ENCODE results near the gene JAG1. TPM values are rescaled to one million over a fixed set of nuclear protein-coding genes. Genes with fewer than 3 reads are reported as not detected.
"Not testable (repeated sequence)": the region's sequence is repeated elsewhere in the genome, so short reads cannot be mapped to it uniquely, and the experiment has no call there.

Gene JAG1
- total RNA-seq, 6 donors from 2014 or later = 37.7 to 57.4 (median 47.0) TPM

GRCh38 chr20:10619427-10619826 is 54.4 kb downstream of the JAG1 start:
- Histone ChIP-seq H3K4me1 (no peaks in the 10 kb centered on the region), H3K36me3 (no peaks in the 10 kb centered on the region), H3K4me3 (no peak overlapping the region), H3K27me3 (no peaks in the 10 kb centered on the region), H3K9me3 (no peaks in the 10 kb centered on the region), H3K27ac (no peak overlapping the region)
- WGBS, 2 donors = 85 to 88% methylated on average over 3 of the region's 3 CpGs
- TF ChIP-seq EP300 (IDR thresholded peaks at IDR 0.05) (no peak), POLR2AphosphoS5 (IDR thresholded peaks at IDR 0.05) (no peak), POLR2A (IDR thresholded peaks at IDR 0.05) (no peak)
- TF ChIP-seq, protein P1, sequence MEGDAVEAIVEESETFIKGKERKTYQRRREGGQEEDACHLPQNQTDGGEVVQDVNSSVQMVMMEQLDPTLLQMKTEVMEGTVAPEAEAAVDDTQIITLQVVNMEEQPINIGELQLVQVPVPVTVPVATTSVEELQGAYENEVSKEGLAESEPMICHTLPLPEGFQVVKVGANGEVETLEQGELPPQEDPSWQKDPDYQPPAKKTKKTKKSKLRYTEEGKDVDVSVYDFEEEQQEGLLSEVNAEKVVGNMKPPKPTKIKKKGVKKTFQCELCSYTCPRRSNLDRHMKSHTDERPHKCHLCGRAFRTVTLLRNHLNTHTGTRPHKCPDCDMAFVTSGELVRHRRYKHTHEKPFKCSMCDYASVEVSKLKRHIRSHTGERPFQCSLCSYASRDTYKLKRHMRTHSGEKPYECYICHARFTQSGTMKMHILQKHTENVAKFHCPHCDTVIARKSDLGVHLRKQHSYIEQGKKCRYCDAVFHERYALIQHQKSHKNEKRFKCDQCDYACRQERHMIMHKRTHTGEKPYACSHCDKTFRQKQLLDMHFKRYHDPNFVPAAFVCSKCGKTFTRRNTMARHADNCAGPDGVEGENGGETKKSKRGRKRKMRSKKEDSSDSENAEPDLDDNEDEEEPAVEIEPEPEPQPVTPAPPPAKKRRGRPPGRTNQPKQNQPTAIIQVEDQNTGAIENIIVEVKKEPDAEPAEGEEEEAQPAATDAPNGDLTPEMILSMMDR (IDR thresholded peaks at IDR 0.05) = no peak
- DNase-seq (no peak), ATAC-seq (ENCODE audit: low FRiP score in 2 of 2) (peak in 1 of 2 donors; percentile 51)

DNA sequence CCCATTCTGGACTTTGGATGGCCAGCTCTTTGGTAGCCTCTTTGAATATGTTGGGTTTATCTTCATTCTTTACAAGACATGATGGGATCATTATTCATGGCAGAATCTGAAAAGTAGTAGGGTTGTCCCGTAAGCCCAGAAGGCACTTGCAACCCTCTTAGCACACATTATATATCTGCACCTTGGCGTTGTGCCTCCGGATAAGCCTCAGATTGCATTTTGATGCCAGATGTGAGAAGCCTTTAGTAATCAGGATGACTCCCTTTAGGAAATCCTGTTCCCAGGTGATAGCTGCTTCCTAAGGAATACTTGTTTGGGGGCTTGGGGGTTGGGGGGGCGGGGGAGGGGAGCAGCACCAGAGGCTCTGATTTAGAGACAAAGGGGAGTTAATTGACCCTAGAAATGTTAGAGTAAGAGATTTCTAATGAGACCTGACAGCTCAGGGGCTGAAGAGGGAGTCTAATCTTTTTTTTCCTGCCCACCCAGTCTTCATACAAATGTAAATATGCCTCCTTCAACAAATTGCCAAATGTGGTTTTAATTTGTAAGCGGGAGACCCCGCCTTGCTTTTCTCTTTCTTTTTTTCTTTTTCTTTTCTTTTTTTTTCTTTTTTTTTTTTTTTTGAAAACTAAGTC is 55.1 kb downstream of the JAG1 start:
- Histone ChIP-seq H3K4me3 (no peak overlapping the region), H3K36me3 (no peaks in the 10 kb centered on the region), H3K4me1 (no peaks in the 10 kb centered on the region), H3K9me3 (no peaks in the 10 kb centered on the region), H3K27ac (no peak overlapping the region), H3K27me3 (no peaks in the 10 kb centered on the region)
- TF ChIP-seq POLR2A (IDR thresholded peaks at IDR 0.05) (no peak), POLR2AphosphoS5 (IDR thresholded peaks at IDR 0.05) (no peak), EP300 (IDR thresholded peaks at IDR 0.05) (no peak)
- TF ChIP-seq, protein P1 (IDR thresholded peaks at IDR 0.05) = no peak
- 89 to 96% methylated on average over 6 of the region's 6 CpGs for WGBS, 2 donors
- DNase-seq (no peak), ATAC-seq (ENCODE audit: low FRiP score in 2 of 2) (no peak)

DNA sequence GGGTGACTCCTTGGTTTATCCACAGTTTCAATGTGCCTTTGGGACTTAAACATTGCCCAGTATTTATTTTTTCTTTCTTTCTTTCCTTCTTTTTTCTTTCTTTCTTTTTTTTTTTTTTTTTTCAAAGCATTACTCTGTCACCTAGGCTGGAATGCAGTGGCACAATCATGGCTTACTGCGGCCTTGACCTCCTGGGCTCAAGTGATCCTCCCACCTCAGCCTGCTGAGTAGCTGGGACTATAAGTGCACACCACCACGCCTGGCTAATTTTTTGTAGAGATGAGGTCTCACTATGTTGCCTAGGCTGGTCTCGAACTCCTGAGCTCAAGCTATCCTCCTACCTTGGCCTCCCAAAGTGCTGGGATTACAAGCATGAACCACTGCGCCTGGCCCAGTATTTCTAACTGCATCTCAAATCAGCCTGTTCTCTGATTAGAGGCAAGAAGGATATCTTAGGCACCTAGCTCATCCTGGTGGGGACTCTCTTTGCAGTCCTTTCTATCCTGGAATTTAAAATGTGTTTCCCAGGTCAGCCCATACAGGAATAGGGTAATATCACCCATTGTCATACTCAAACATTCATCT is 56.2 kb downstream of the JAG1 start:
- not testable (repeated sequence) for H3K27me3 ChIP-seq; H3K36me3 ChIP-seq; H3K4me1 ChIP-seq; H3K9me3 ChIP-seq; ATAC-seq (ENCODE audit: low FRiP score in 2 of 2); H3K27ac ChIP-seq; H3K4me3 ChIP-seq; DNase-seq
- 96 to 100% methylated on average over 4 of the region's 4 CpGs for WGBS, 2 donors

GRCh38 chr20:10616212-10616611 is 57.6 kb downstream of the JAG1 start:
- Histone ChIP-seq H3K4me3 (no peak overlapping the region), H3K4me1 (no peaks in the 10 kb centered on the region), H3K27ac (no peak overlapping the region), H3K9me3 (no peaks in the 10 kb centered on the region), H3K27me3 (no peaks in the 10 kb centered on the region), H3K36me3 (no peaks in the 10 kb centered on the region)
- TF ChIP-seq POLR2AphosphoS5 (IDR thresholded peaks at IDR 0.05) = no peak
- TF ChIP-seq POLR2A (IDR thresholded peaks at IDR 0.05) = no peak
- TF ChIP-seq, protein P1 (IDR thresholded peaks at IDR 0.05) = no peak
- ATAC-seq (ENCODE audit: low FRiP score in 2 of 2) (no peak), DNase-seq (no peak)
- WGBS, 2 donors = 95 to 98% methylated on average over 3 of the region's 3 CpGs

- Histone ChIP-seq H3K4me1 (peaks cover 0 to 7% (median 0%) of the 10 kb centered on the region in 4 donors), H3K36me3 (peaks cover 0 to 4% (median 0%) of the 10 kb centered on the region in 4 donors), H3K4me3 (no peak overlapping the region), H3K9me3 (no peaks in the 10 kb centered on the region), H3K27me3 (no peaks in the 10 kb centered on the region), H3K27ac (no peak overlapping the region)
- TF ChIP-seq, protein P1 (IDR thresholded peaks at IDR 0.05) = no peak
- TF ChIP-seq POLR2AphosphoS5 (IDR thresholded peaks at IDR 0.05) = no peak
- no peak for TF ChIP-seq POLR2A (IDR thresholded peaks at IDR 0.05)
- no peak for TF ChIP-seq EP300 (IDR thresholded peaks at IDR 0.05)
- peak in 1 of 2 donors; percentile 60 for DNase-seq
- 98% methylated on average over 18 of the region's 18 CpGs for WGBS, 2 donors
- no peak for ATAC-seq (ENCODE audit: low FRiP score in 2 of 2)
Measured at GRCh38 chr20:10613911-10614310, 59.9 kb downstream of the JAG1 start.

DNA sequence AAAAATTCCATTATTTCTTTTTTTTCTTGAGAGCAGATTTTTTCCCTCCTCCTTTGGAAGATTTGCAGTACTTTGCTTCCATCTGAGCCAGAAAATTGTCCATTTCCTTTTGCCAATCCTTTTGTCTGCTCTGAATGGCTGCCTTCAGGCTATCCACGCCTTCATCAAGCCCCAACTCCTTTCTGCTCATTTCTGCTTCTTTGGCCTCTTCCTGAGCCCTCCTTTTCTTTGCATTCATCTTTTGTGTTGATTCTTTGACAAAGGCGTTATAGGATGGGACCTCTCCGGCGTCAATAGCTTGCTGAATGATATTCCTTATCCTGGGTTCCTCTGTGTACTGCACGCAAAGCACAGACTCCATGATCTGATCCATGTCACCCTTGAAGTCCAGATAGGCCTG is 60.4 kb downstream of the JAG1 start:
- H3K4me3 ChIP-seq; H3K36me3 ChIP-seq; H3K9me3 ChIP-seq; H3K27ac ChIP-seq; ATAC-seq (ENCODE audit: low FRiP score in 2 of 2); H3K4me1 ChIP-seq; DNase-seq; H3K27me3 ChIP-seq: not testable (repeated sequence)
- 95 to 99% methylated on average over 5 of the region's 5 CpGs for WGBS, 2 donors

Data from upper lobe of left lung (tissue), 6 donors.